Skeletal muscle satellite cell (primary cell): Measurements from ENCODE around the gene ROM1. TPM values are rescaled to one million over a fixed set of nuclear protein-coding genes. Genes with fewer than 3 reads are reported as not detected.

Source experiments
- small RNA-seq: library from RNA; depleted of rRNA; stranded (forward); fragments of <200 nt; gene quantifications from one replicate; pipeline ENCODE3, GENCODE V24; 2012

The ROM1 gene

Small RNA genes lying within 50 kb of the gene (small RNA-seq; reads per million reads assigned to genes)
- gene AP001458.1 (not detected), gene MIR6747 (not detected)
